Endothelial cell of umbilical vein (primary cell): Measurements from ENCODE around the gene MYO18A. TPM values are rescaled to one million over a fixed set of nuclear protein-coding genes. Genes with fewer than 3 reads are reported as not detected.

Source experiments
- BruUV-seq: library from RNA; stranded (reverse); fragments of 400-500 nt; replicated peaks from 2 replicates; lab custom pipeline; 2021; lab: Mats Ljungman, UMichigan
- CTCF ChIA-PET: fragments of 300-600, 350-600 bp; sonication (Branson Sonifier 250); formaldehyde crosslinking; loops from one replicate; lab custom pipeline; 2021; ENCODE audit warnings: antibody characterized with exemption, inconsistent platforms; lab: Charles Lee
- POLR2A ChIA-PET: fragments of 300-600, 350-600 bp; sonication (Branson Sonifier 250); formaldehyde crosslinking; loops from one replicate; lab custom pipeline; 2021; ENCODE audit warnings: antibody characterized with exemption, inconsistent platforms; lab: Charles Lee
- DNase-seq: peaks from one replicate; pipeline ENCODE4 v3.0.0-alpha.2; 2011; ENCODE audit warnings: low read depth, low spot score
- FAIRE-seq: peaks from 2 replicates; lab custom pipeline; 2011; peaks lifted over from hg19 to GRCh38; lab: Jason Lieb, UNC
- H2AFZ ChIP-seq: 2 replicates; pipeline ENCODE4 v1.6.0; 2012; ENCODE audit warnings: low read depth, low read length, control low read depth, inconsistent platforms
- H3K27ac ChIP-seq: 2 replicates; pipeline ENCODE4 v1.5.1; 2011; ENCODE audit warnings: low read depth, mild to moderate bottlenecking, control low read depth, low read length, moderate library complexity; ENCODE audit not compliant: insufficient read depth
- H3K27me3 ChIP-seq, 2 experiments: 2 replicates each; pipeline versions ENCODE4 v1.6.0 to v1.6.1; 2011; ENCODE audit warnings: low read length in 2 of 2, mixed read lengths in 1 of 2; ENCODE audit not compliant: control insufficient read depth in 2 of 2, insufficient read depth in 2 of 2
- H3K36me3 ChIP-seq, 2 experiments: 2 replicates in 1 of 2; 3 replicates in 1 of 2; pipeline ENCODE4 v1.5.1; 2011; ENCODE audit warnings: low read length in 2 of 2, mild to moderate bottlenecking in 1 of 2, moderate library complexity in 1 of 2; ENCODE audit not compliant: control insufficient read depth in 2 of 2, insufficient read depth in 2 of 2; ENCODE audit errors: extremely low read depth in 1 of 2
- H3K4me1 ChIP-seq: 3 replicates; pipeline ENCODE4 v1.5.1; 2011; ENCODE audit warnings: mild to moderate bottlenecking, low read length; ENCODE audit not compliant: control insufficient read depth, insufficient read depth; ENCODE audit errors: extremely low read depth
- H3K4me2 ChIP-seq: 2 replicates; pipeline ENCODE4 v1.6.1; 2011; ENCODE audit warnings: low read length, control low read depth, mixed read lengths; ENCODE audit not compliant: insufficient read depth
- H3K4me3 ChIP-seq, 3 experiments: fragments of 200-600 bp in 1 of 3; sonication (generic), shearing (Covaris generic) in 1 of 3; replicated peaks in 1 of 3; 2 replicates each; pipeline ENCODE4 v1.5.1; 2011 to 2016; ENCODE audit warnings: control low read depth in 3 of 3, low read length in 3 of 3, mild to moderate bottlenecking in 2 of 3, inconsistent platforms in 1 of 3, low read depth in 1 of 3, moderate library complexity in 1 of 3; ENCODE audit not compliant: insufficient read depth in 1 of 3
- H3K79me2 ChIP-seq: 2 replicates; pipeline ENCODE4 v1.6.0; 2012; ENCODE audit warnings: low read length, inconsistent platforms; ENCODE audit not compliant: control insufficient read depth, insufficient read depth
- H3K9ac ChIP-seq: replicated peaks from 2 replicates; pipeline ENCODE3; 2011; ENCODE audit warnings: low read length, control low read depth; ENCODE audit not compliant: insufficient read depth; ENCODE audit errors: extremely low read depth
- H3K9me1 ChIP-seq: replicated peaks from 3 replicates; pipeline ENCODE4 v1.6.0; 2011; ENCODE audit warnings: mild to moderate bottlenecking, low read length; ENCODE audit not compliant: control insufficient read depth, insufficient read depth; ENCODE audit errors: extremely low read depth
- H3K9me3 ChIP-seq: replicated peaks from 2 replicates; pipeline ENCODE4 v1.5.1; 2012; ENCODE audit warnings: low read length, inconsistent platforms; ENCODE audit not compliant: control insufficient read depth, insufficient read depth
- H4K20me1 ChIP-seq: replicated peaks from 2 replicates; pipeline ENCODE3; 2011; ENCODE audit warnings: mild to moderate bottlenecking, low read length; ENCODE audit not compliant: control insufficient read depth, insufficient read depth; ENCODE audit errors: extremely low read depth
- CTCF ChIP-seq, 2 donors: IDR thresholded peaks; 1 replicate in 1 of 2; 2 replicates in 1 of 2; pipeline ENCODE4 v1.5.1; 2011; ENCODE audit warnings: low read length in 2 of 2, mild to moderate bottlenecking in 2 of 2, moderate library complexity in 2 of 2, control low read depth in 1 of 2, inconsistent platforms in 1 of 2, low read depth in 1 of 2; ENCODE audit not compliant: insufficient read depth in 1 of 2; ENCODE audit errors: extremely low read depth in 1 of 2
- EZH2 ChIP-seq: IDR thresholded peaks from 2 replicates; pipeline ENCODE4 v1.6.1; 2012; ENCODE audit warnings: borderline replicate concordance, low read depth, mild to moderate bottlenecking, moderate library complexity, low read length, inconsistent platforms; ENCODE audit not compliant: severe bottlenecking
- FOS ChIP-seq: IDR thresholded peaks from 2 replicates; pipeline ENCODE4 v1.6.1; 2011; ENCODE audit warnings: mild to moderate bottlenecking, low read length, moderate library complexity, borderline replicate concordance; ENCODE audit not compliant: insufficient read depth
- GATA2 ChIP-seq: IDR thresholded peaks from 2 replicates; pipeline ENCODE4 v1.7.0; 2011; ENCODE audit warnings: low read depth, mild to moderate bottlenecking, moderate library complexity, mixed read lengths, low read length; ENCODE audit not compliant: insufficient read length, insufficient read depth
- JUN ChIP-seq: IDR thresholded peaks from 2 replicates; pipeline ENCODE4 v1.6.1; 2011; ENCODE audit warnings: borderline replicate concordance, low read depth; ENCODE audit not compliant: insufficient read length, insufficient read depth
- MAX ChIP-seq: IDR thresholded peaks from 2 replicates; pipeline ENCODE4 v1.6.1; 2011; ENCODE audit not compliant: insufficient read depth, insufficient read length
- MYC ChIP-seq: IDR thresholded peaks from one replicate; pipeline ENCODE4 v1.6.1; 2011; ENCODE audit warnings: mild to moderate bottlenecking, low read depth, low read length
- POLR2A ChIP-seq: IDR thresholded peaks from 2 replicates; pipeline ENCODE4 v1.6.1; 2012; ENCODE audit warnings: low read depth, mild to moderate bottlenecking, control low read depth, low read length
- POLR2AphosphoS5 ChIP-seq: IDR thresholded peaks from 2 replicates; pipeline ENCODE4 v1.6.1; 2012; ENCODE audit warnings: low read depth, mild to moderate bottlenecking, control low read depth, low read length, moderate library complexity; ENCODE audit not compliant: insufficient read depth
- dilution Hi-C: fragments of 300-500 bp; cut with MboI; formaldehyde crosslinking; loops from one replicate; pipeline ENCODE4 v1.15.0; 2019; ENCODE audit warnings: low sequenced_read_pairs; ENCODE audit not compliant: extremely low pct_ligation_motif_present
- intact Hi-C: fragments of 100-400 bp; cut with micrococcal nuclease; formaldehyde crosslinking; loops from one replicate; pipeline ENCODE4 v1.10.0; 2022
- polyA plus RNA-seq, 4 experiments: library from polyadenylated mRNA; depleted of rRNA in 3 of 4; stranded (reverse) in 3 of 4; unstranded in 1 of 4; fragments of >200 nt; gene quantifications; 2 replicates each; pipeline versions ENCODE4 v1.2.1 to v1.2.3, GENCODE V29; 2011 to 2012; ENCODE audit warnings: missing spikeins in 1 of 4
- total RNA-seq: library from RNA; stranded (reverse); gene quantifications from 2 replicates; pipeline ENCODE4 v1.2.3, GENCODE V29; 2021

The MYO18A gene
- total and polyA plus RNA-seq, 2 donors (not counting 3 experiments of a cell fraction or from before 2014, with no cell fraction given), result 3.9 to 28.3 TPM

GRCh38 chr17:29189355-29189754 is 9.2 kb upstream of the MYO18A start:
- CTCF ChIA-PET, result interaction anchor here (1.2 to 2.0 kb wide), 2 partner anchors 9 to 30 kb away, joined by 3 to 10 read pairs; partner anchors contain the start of gene MYO18A
- no TSS peak for BruUV-seq
- TF ChIP-seq MAX, result no peak
- no peak for TF ChIP-seq CTCF (IDR thresholded peaks at IDR 0.05; ENCODE audit: extremely low read depth in 1 of 2, insufficient read depth in 1 of 2, low read depth in 1 of 2, low read length in 2 of 2)
- no peak for TF ChIP-seq GATA2
- TF ChIP-seq POLR2A, result no peak
- TF ChIP-seq POLR2AphosphoS5, result no peak
- TF ChIP-seq EZH2, result no peak
- no peak for TF ChIP-seq FOS
- TF ChIP-seq JUN, result no peak
- no peak for TF ChIP-seq MYC
- Histone ChIP-seq H3K27ac (no peak overlapping the region), H3K4me3 (no peak overlapping the region), H3K4me2 (no peak overlapping the region), H3K9me1 (no peaks in the 10 kb centered on the region), H3K9ac (no peak overlapping the region), H3K27me3 (peaks cover 6% of the 10 kb centered on the region in 2 experiments), H3K79me2 (no peaks in the 10 kb centered on the region), H4K20me1 (no peaks in the 10 kb centered on the region), H2AFZ (no peak overlapping the region), H3K9me3 (no peaks in the 10 kb centered on the region), H3K36me3 (no peaks in the 10 kb centered on the region), H3K4me1 (no peaks in the 10 kb centered on the region)
- FAIRE-seq (no peak), DNase-seq (no peak)
- intact Hi-C loops, result no loop called here
- dilution Hi-C loops, result no loop called here
- POLR2A ChIA-PET, result interaction anchor here (0.7 kb wide), 1 partner anchor 9 kb away, joined by 5 read pairs; the partner anchor contains the start of gene MYO18A
